Memory B cell (primary cell): ENCODE data around the gene GLTP.

Source experiments
- ATAC-seq: fragments of 150-1000 bp; cut with Tn5 transposase; 2 replicates; pipeline ENCODE4 v1.10.0; 2021; ENCODE audit warnings: low read depth, mild to moderate bottlenecking, moderate library complexity
- DNase-seq, 2 donors: peaks; one replicate each; pipeline ENCODE4 v3.0.0; 2022; ENCODE audit warnings: low spot score in 2 of 2
- H3K27ac Mint-ChIP-seq: one replicate; pipeline ENCODE4 v1.8.0; 2022; ENCODE audit warnings: mild to moderate bottlenecking, moderate library complexity, mixed read lengths
- H3K27me3 Mint-ChIP-seq: one replicate; pipeline ENCODE4 v1.8.0; 2022; ENCODE audit warnings: mixed read lengths
- H3K36me3 Mint-ChIP-seq: one replicate; pipeline ENCODE4 v1.8.0; 2022; ENCODE audit warnings: mild to moderate bottlenecking, mixed read lengths
- H3K4me1 Mint-ChIP-seq: one replicate; pipeline ENCODE4 v1.8.0; 2022; ENCODE audit warnings: mixed read lengths
- H3K4me3 Mint-ChIP-seq: one replicate; pipeline ENCODE4 v1.8.0; 2022; ENCODE audit warnings: mild to moderate bottlenecking, moderate library complexity, mixed read lengths
- H3K9me3 Mint-ChIP-seq: one replicate; pipeline ENCODE4 v1.8.0; 2022; ENCODE audit warnings: mixed read lengths

GLTP gene

GRCh38 chr12:109821968-109822367, 58.4 kb downstream of the GLTP start:
- H3K36me3 Mint-ChIP-seq, result no peaks in the 10 kb centered on the region
- no peak for DNase-seq

GRCh38 chr12:109820816-109821381, 59.4 kb downstream of the GLTP start:
- Mint-ChIP-seq H3K27me3 (peaks cover 10% of the 10 kb centered on the region), H3K4me1 (no peaks in the 10 kb centered on the region), H3K9me3 (no peaks in the 10 kb centered on the region), H3K4me3 (no peak overlapping the region), H3K36me3 (no peaks in the 10 kb centered on the region), H3K27ac (no peak overlapping the region)
- ATAC-seq (no peak), DNase-seq (no peak)

More at GRCh38 chr12:109821968-109822367, 58.4 kb downstream of the GLTP start:
- Mint-ChIP-seq H3K27ac (no peak overlapping the region), H3K4me1 (no peaks in the 10 kb centered on the region), H3K4me3 (no peak overlapping the region), H3K9me3 (no peaks in the 10 kb centered on the region), H3K27me3 (peaks cover 14% of the 10 kb centered on the region)
- ATAC-seq, result no peak

GRCh38 chr12:109818905-109819500, 61.3 kb downstream of the GLTP start:
- no peak overlapping the region for H3K4me3 Mint-ChIP-seq
- H3K36me3 Mint-ChIP-seq, result no peaks in the 10 kb centered on the region
- no peak for ATAC-seq
- H3K27me3 Mint-ChIP-seq, result peaks cover 10% of the 10 kb centered on the region
- H3K9me3 Mint-ChIP-seq, result no peaks in the 10 kb centered on the region
- H3K4me1 Mint-ChIP-seq, result no peaks in the 10 kb centered on the region
- no peak overlapping the region for H3K27ac Mint-ChIP-seq
- DNase-seq, result no peak

GRCh38 chr12:109818253-109818652, 62.1 kb downstream of the GLTP start:
- ATAC-seq, result no peak
- Mint-ChIP-seq H3K9me3 (no peaks in the 10 kb centered on the region), H3K27me3 (peaks cover 10% of the 10 kb centered on the region), H3K36me3 (no peaks in the 10 kb centered on the region), H3K4me1 (no peaks in the 10 kb centered on the region), H3K27ac (no peak overlapping the region), H3K4me3 (no peak overlapping the region)
- no peak for DNase-seq

- H3K4me1 Mint-ChIP-seq, result no peaks in the 10 kb centered on the region
- H3K27me3 Mint-ChIP-seq, result peaks cover 10% of the 10 kb centered on the region
- no peaks in the 10 kb centered on the region for H3K9me3 Mint-ChIP-seq
- H3K27ac Mint-ChIP-seq, result no peak overlapping the region
- ATAC-seq (no peak), DNase-seq (no peak)
- H3K36me3 Mint-ChIP-seq, result no peaks in the 10 kb centered on the region
- no peak overlapping the region for H3K4me3 Mint-ChIP-seq
Observed at GRCh38 chr12:109817627-109818231, 62.6 kb downstream of the GLTP start.

GRCh38 chr12:109816870-109817269, 63.5 kb downstream of the GLTP start:
- no peak overlapping the region for H3K27ac Mint-ChIP-seq
- peaks cover 9% of the 10 kb centered on the region for H3K27me3 Mint-ChIP-seq
- H3K36me3 Mint-ChIP-seq, result no peaks in the 10 kb centered on the region
- no peak overlapping the region for H3K4me3 Mint-ChIP-seq
- no peaks in the 10 kb centered on the region for H3K9me3 Mint-ChIP-seq
- ATAC-seq (no peak), DNase-seq (no peak)
- H3K4me1 Mint-ChIP-seq, result no peaks in the 10 kb centered on the region

- H3K4me1 Mint-ChIP-seq, result no peaks in the 10 kb centered on the region
- no peaks in the 10 kb centered on the region for H3K36me3 Mint-ChIP-seq
- H3K27me3 Mint-ChIP-seq, result peaks cover 6% of the 10 kb centered on the region
- no peak overlapping the region for H3K27ac Mint-ChIP-seq
- H3K9me3 Mint-ChIP-seq, result no peaks in the 10 kb centered on the region
- no peak for DNase-seq
- no peak overlapping the region for H3K4me3 Mint-ChIP-seq
- ATAC-seq, result no peak
Observed at GRCh38 chr12:109815757-109816617, 64.4 kb downstream of the GLTP start.

- Mint-ChIP-seq H3K27me3 (peaks cover 6% of the 10 kb centered on the region), H3K4me1 (no peaks in the 10 kb centered on the region)
- ATAC-seq, result no peak
Observed at GRCh38 chr12:109815225-109815624, 65.1 kb downstream of the GLTP start.

GRCh38 chr12:109814600-109815150, 65.7 kb downstream of the GLTP start:
- Mint-ChIP-seq H3K36me3 (no peaks in the 10 kb centered on the region), H3K27me3 (peaks cover 2% of the 10 kb centered on the region), H3K4me3 (no peak overlapping the region), H3K27ac (no peak overlapping the region), H3K4me1 (no peaks in the 10 kb centered on the region), H3K9me3 (no peaks in the 10 kb centered on the region)
- no peak for ATAC-seq
- no peak for DNase-seq

More at GRCh38 chr12:109815225-109815624, 65.1 kb downstream of the GLTP start:
- no peak for DNase-seq
- no peaks in the 10 kb centered on the region for H3K36me3 Mint-ChIP-seq
- H3K27ac Mint-ChIP-seq, result no peak overlapping the region
- no peaks in the 10 kb centered on the region for H3K9me3 Mint-ChIP-seq
- H3K4me3 Mint-ChIP-seq, result no peak overlapping the region

- H3K27me3 Mint-ChIP-seq, result peaks cover 2% of the 10 kb centered on the region
- H3K27ac Mint-ChIP-seq, result no peak overlapping the region
- no peak overlapping the region for H3K4me3 Mint-ChIP-seq
- H3K4me1 Mint-ChIP-seq, result no peaks in the 10 kb centered on the region
- ATAC-seq (no peak), DNase-seq (no peak)
- H3K36me3 Mint-ChIP-seq, result no peaks in the 10 kb centered on the region
- no peaks in the 10 kb centered on the region for H3K9me3 Mint-ChIP-seq
Observed at GRCh38 chr12:109813810-109814416, 66.4 kb downstream of the GLTP start.

GRCh38 chr12:109811624-109811995, 68.7 kb downstream of the GLTP start:
- Mint-ChIP-seq H3K27me3 (no peaks in the 10 kb centered on the region), H3K27ac (no peak overlapping the region), H3K4me3 (no peak overlapping the region), H3K36me3 (no peaks in the 10 kb centered on the region), H3K4me1 (no peaks in the 10 kb centered on the region), H3K9me3 (no peaks in the 10 kb centered on the region)
- ATAC-seq, result no peak
- DNase-seq, result no peak

- no peak overlapping the region for H3K4me3 Mint-ChIP-seq
Observed at GRCh38 chr12:109810954-109811623, 69.3 kb downstream of the GLTP start.

GRCh38 chr12:109808876-109809646, 71.3 kb downstream of the GLTP start:
- DNase-seq, result no peak
- Mint-ChIP-seq H3K36me3 (no peaks in the 10 kb centered on the region), H3K9me3 (no peaks in the 10 kb centered on the region), H3K27ac (no peak overlapping the region), H3K27me3 (no peaks in the 10 kb centered on the region), H3K4me3 (no peak overlapping the region), H3K4me1 (no peaks in the 10 kb centered on the region)
- no peak for ATAC-seq

More at GRCh38 chr12:109810954-109811623, 69.3 kb downstream of the GLTP start:
- DNase-seq (no peak), ATAC-seq (no peak)
- Mint-ChIP-seq H3K27ac (no peak overlapping the region), H3K36me3 (no peaks in the 10 kb centered on the region), H3K4me1 (no peaks in the 10 kb centered on the region), H3K27me3 (no peaks in the 10 kb centered on the region), H3K9me3 (no peaks in the 10 kb centered on the region)
